PC-9 (cell line): ENCODE results near the gene TRPM6. TPM values are rescaled to one million over a fixed set of nuclear protein-coding genes. Genes with fewer than 3 reads are reported as not detected.
"Not testable (repeated sequence)": the region's sequence is repeated elsewhere in the genome, so short reads cannot be mapped to it uniquely, and the experiment has no call there.

ENCODE experiments used
- BruUV-seq: library from RNA; stranded (reverse); fragments of 400-500 nt; replicated peaks from 2 replicates; lab custom pipeline; 2021; lab: Mats Ljungman, UMichigan
- CTCF ChIA-PET: fragments of 300-600 bp; sonication (Branson Sonifier 250); formaldehyde crosslinking; loops from one replicate; lab custom pipeline; 2022; ENCODE audit warnings: antibody characterized with exemption; lab: Charles Lee
- POLR2A ChIA-PET: fragments of 300-600 bp; sonication (Branson Sonifier 250); formaldehyde crosslinking; loops from one replicate; lab custom pipeline; 2022; ENCODE audit warnings: antibody characterized with exemption; ENCODE audit not compliant: unreplicated experiment; lab: Charles Lee
- DNase-seq, 2 experiments: peaks; one replicate each; pipeline versions ENCODE4 v3.0.0 to v3.0.0-alpha.2; 2015 to 2022; ENCODE audit warnings: mixed read lengths in 1 of 2
- H2AFZ ChIP-seq: fragments of 200-600 bp; sonication (generic); 2 replicates; pipeline ENCODE4 v1.8.1; 2017; ENCODE audit warnings: antibody characterized with exemption
- H3F3A ChIP-seq: fragments of 200-600 bp; sonication (generic); 2 replicates; pipeline ENCODE4 v1.8.1; 2017; ENCODE audit warnings: antibody characterized with exemption, mild to moderate bottlenecking, low read depth; ENCODE audit not compliant: insufficient read depth
- H3K27ac ChIP-seq: fragments of 200-600 bp; sonication (generic); 2 replicates; pipeline ENCODE4 v1.6.1; 2016; ENCODE audit warnings: mixed run types
- H3K27me3 ChIP-seq: fragments of 200-600 bp; sonication (generic); 2 replicates; pipeline ENCODE4 v1.6.1; 2016; ENCODE audit warnings: low read depth, mixed run types; ENCODE audit not compliant: insufficient read depth
- H3K36me3 ChIP-seq: fragments of 200-600 bp; sonication (generic); 2 replicates; pipeline ENCODE4 v1.6.1; 2016; ENCODE audit warnings: low read depth, mixed run types
- H3K4me1 ChIP-seq: fragments of 200-600 bp; sonication (generic); replicated peaks from 2 replicates; pipeline ENCODE4 v1.6.1; 2016; ENCODE audit warnings: mixed run types; ENCODE audit not compliant: insufficient read depth
- H3K4me2 ChIP-seq: fragments of 200-600 bp; sonication (generic); 2 replicates; pipeline ENCODE4 v1.6.1; 2017; ENCODE audit warnings: mixed run types
- H3K4me3 ChIP-seq: fragments of 200-600 bp; sonication (generic); 2 replicates; pipeline ENCODE4 v1.6.1; 2016; ENCODE audit warnings: mixed run types
- H3K79me2 ChIP-seq: fragments of 200-600 bp; sonication (generic); 2 replicates; pipeline ENCODE4 v1.6.1; 2017; ENCODE audit warnings: low read depth, mixed run types
- H3K9me2 ChIP-seq: fragments of 200-600 bp; sonication (generic); 2 replicates; pipeline ENCODE4 v1.8.1; 2017; ENCODE audit warnings: mild to moderate bottlenecking; ENCODE audit not compliant: insufficient read depth
- H3K9me3 ChIP-seq: fragments of 200-600 bp; sonication (generic); 2 replicates; pipeline ENCODE4 v1.8.1; 2016; ENCODE audit warnings: low read depth; ENCODE audit not compliant: insufficient read depth
- H4K20me1 ChIP-seq: fragments of 200-600 bp; sonication (generic); 2 replicates; pipeline ENCODE4 v1.8.1; 2017; ENCODE audit not compliant: insufficient read depth
- EZH2 ChIP-seq: fragments of 200-600 bp; sonication (generic); IDR thresholded peaks from 2 replicates; pipeline ENCODE4 v1.8.0; 2017; ENCODE audit warnings: antibody characterized with exemption, low read depth
- intact Hi-C: fragments of 100-400 bp; cut with micrococcal nuclease; formaldehyde crosslinking; loops from one replicate; pipeline ENCODE4 v1.10.0; 2022; ENCODE audit not compliant: unreplicated experiment
- total RNA-seq: library from RNA; stranded (reverse); gene quantifications from 2 replicates; pipeline ENCODE4 v1.2.3, GENCODE V29; 2021
- TF ChIP-seq, protein P1 (sequence below): fragments of 200-600 bp; sonication (generic); conservative IDR thresholded peaks from 2 replicates; pipeline ENCODE4 v1.6.1; 2017; ENCODE audit warnings: mixed run types, antibody characterized with exemption, mild to moderate bottlenecking, moderate library complexity

The TRPM6 gene
- total RNA-seq, 1 experiment from 2014 or later: 0.09 TPM

DNA sequence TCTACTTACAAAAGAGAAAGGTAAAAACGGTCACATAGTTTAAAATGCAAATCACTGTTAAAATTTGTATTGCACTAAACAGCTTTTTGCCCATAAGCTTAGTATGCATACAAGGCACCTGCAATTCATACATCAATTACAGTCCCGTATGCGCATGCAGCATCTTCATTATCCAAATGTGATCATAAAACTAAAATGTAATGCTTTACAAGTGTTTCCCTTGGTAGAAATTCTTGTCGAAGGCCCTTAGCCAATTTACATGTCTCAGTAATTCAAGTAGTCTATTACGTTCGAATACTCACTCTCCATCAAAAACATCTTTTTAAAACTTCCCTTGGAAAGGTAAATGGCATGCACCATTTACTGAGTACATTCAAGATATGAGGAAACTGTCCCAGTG lies 32.6 kb downstream of the TRPM6 start:
- Histone ChIP-seq H2AFZ (no peak overlapping the region), H4K20me1 (no peaks in the 10 kb centered on the region), H3K4me2 (no peak overlapping the region), H3K27me3 (no peaks in the 10 kb centered on the region), H3K79me2 (no peaks in the 10 kb centered on the region), H3K9me3 (no peaks in the 10 kb centered on the region), H3F3A (no peaks in the 10 kb centered on the region), H3K36me3 (no peaks in the 10 kb centered on the region), H3K4me1 (no peaks in the 10 kb centered on the region), H3K4me3 (no peak overlapping the region), H3K27ac (no peak overlapping the region), H3K9me2 (no peaks in the 10 kb centered on the region)
- TF ChIP-seq, protein P1, sequence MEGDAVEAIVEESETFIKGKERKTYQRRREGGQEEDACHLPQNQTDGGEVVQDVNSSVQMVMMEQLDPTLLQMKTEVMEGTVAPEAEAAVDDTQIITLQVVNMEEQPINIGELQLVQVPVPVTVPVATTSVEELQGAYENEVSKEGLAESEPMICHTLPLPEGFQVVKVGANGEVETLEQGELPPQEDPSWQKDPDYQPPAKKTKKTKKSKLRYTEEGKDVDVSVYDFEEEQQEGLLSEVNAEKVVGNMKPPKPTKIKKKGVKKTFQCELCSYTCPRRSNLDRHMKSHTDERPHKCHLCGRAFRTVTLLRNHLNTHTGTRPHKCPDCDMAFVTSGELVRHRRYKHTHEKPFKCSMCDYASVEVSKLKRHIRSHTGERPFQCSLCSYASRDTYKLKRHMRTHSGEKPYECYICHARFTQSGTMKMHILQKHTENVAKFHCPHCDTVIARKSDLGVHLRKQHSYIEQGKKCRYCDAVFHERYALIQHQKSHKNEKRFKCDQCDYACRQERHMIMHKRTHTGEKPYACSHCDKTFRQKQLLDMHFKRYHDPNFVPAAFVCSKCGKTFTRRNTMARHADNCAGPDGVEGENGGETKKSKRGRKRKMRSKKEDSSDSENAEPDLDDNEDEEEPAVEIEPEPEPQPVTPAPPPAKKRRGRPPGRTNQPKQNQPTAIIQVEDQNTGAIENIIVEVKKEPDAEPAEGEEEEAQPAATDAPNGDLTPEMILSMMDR: no peak
- no peak for TF ChIP-seq EZH2
- no peak for DNase-seq
- ChIA-PET POLR2A (no interaction called here), CTCF (no interaction called here)
- no TSS peak for BruUV-seq
- intact Hi-C loops: no loop called here

DNA sequence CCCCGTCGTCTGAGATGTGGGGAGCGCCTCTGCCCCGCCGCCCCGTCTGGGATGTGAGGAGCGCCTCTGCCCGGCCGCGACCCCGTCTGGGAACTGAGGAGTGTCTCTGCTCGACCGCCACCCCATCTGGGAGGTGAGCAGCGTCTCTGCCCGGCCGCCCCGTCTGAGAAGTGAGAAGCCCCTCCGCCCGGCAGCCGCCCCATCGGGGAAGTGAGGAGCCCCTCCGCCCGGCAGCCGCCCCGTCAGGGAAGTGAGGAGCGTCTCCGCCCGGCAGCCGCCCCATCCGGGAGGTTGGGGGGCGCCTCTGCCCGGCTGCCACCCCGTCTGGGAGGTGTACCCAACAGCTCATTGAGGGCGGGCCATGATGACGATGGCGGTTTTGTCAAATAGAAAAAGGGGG lies 34.7 kb downstream of the TRPM6 start:
- H3K79me2 ChIP-seq, DNase-seq, H4K20me1 ChIP-seq, H3F3A ChIP-seq, H3K4me3 ChIP-seq, H2AFZ ChIP-seq, H3K9me3 ChIP-seq, H3K27ac ChIP-seq, H3K4me2 ChIP-seq, H3K27me3 ChIP-seq, intact Hi-C loops, POLR2A ChIA-PET, H3K36me3 ChIP-seq, BruUV-seq, H3K4me1 ChIP-seq, H3K9me2 ChIP-seq: not testable (repeated sequence)
- CTCF ChIA-PET: interaction anchor here (0.6 kb wide), 1 partner anchor 107 kb away, joined by 7 read pairs; no protein-coding TSS in a partner anchor

DNA sequence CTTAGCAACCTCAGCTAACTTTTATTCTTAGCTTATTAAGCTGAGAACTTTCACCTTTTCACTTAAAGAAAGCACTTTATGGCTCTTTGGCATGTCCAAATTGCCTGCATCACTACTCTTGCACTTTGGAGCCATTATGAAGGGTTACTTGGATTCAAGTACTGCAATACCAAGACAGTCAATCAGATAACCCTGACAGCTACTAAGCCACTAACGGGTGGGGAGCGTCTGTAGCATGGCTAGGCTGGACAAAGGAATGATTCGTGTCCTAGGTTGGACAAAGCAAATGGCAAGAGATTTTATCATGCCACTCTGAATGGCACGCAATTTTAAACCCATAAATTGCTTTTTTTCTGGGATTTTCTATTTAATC lies 39.6 kb downstream of the TRPM6 start:
- TF ChIP-seq, protein P1: no peak
- no peak for TF ChIP-seq EZH2
- CTCF ChIA-PET: no interaction called here
- H4K20me1 ChIP-seq: no peaks in the 10 kb centered on the region
- DNase-seq: no peak
- no peaks in the 10 kb centered on the region for H3K9me2 ChIP-seq
- no peak overlapping the region for H3K27ac ChIP-seq
- POLR2A ChIA-PET: no interaction called here
- intact Hi-C loops: no loop called here
- no peak overlapping the region for H3K4me3 ChIP-seq
- H3K9me3 ChIP-seq: no peaks in the 10 kb centered on the region
- 0 out of 2 replicates have a peak overlapping the region, but pooled peaks have one; percentile 43 for H2AFZ ChIP-seq
- H3K27me3 ChIP-seq: no peaks in the 10 kb centered on the region
- no peaks in the 10 kb centered on the region for H3K79me2 ChIP-seq
- H3F3A ChIP-seq: no peaks in the 10 kb centered on the region
- no peaks in the 10 kb centered on the region for H3K4me1 ChIP-seq
- H3K4me2 ChIP-seq: no peak overlapping the region
- H3K36me3 ChIP-seq: no peaks in the 10 kb centered on the region
- BruUV-seq: no TSS peak

DNA sequence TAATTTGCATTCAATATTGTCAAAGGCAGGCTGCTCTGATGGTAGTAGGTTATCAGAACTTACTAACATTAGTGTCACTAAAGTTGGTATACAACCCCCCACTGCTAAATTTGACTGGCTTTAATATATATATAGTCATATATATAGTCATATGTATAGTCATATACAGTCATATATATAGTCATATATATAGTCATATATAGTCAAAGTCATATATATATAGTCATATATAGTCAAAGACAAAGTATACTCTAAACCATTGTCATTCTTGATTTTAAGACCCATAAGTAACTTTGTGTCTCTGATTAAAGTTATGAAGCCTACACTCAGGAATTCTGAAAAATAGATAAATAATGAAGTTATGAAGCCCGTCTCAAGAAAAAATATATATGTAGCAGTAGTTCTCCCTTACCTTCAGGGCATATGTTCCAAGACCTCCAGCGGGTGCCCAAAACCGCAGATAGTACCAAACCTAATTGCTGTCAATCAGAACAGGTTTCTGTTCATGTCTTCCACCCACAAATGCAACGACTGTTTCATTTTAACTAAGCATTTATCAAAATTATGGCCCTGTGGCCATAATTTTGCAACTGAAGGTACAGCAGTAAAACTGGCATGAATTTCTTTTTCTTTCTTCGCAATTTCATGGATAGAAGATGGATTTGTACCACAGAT lies 40.1 kb downstream of the TRPM6 start:
- H3K27ac ChIP-seq: no peak overlapping the region
- intact Hi-C loops: no loop called here
- no peaks in the 10 kb centered on the region for H4K20me1 ChIP-seq
- H3K4me1 ChIP-seq: no peaks in the 10 kb centered on the region
- no peaks in the 10 kb centered on the region for H3K79me2 ChIP-seq
- no peaks in the 10 kb centered on the region for H3K9me3 ChIP-seq
- H3K4me2 ChIP-seq: no peak overlapping the region
- DNase-seq: no peak
- H3F3A ChIP-seq: no peaks in the 10 kb centered on the region
- no peak for TF ChIP-seq EZH2
- TF ChIP-seq, protein P1: no peak
- BruUV-seq: no TSS peak
- POLR2A ChIA-PET: no interaction called here
- CTCF ChIA-PET: no interaction called here
- no peak overlapping the region for H3K4me3 ChIP-seq
- H2AFZ ChIP-seq: 0 out of 2 replicates have a peak overlapping the region, but pooled peaks have one; percentile 43
- no peaks in the 10 kb centered on the region for H3K36me3 ChIP-seq
- no peaks in the 10 kb centered on the region for H3K27me3 ChIP-seq
- H3K9me2 ChIP-seq: no peaks in the 10 kb centered on the region
